M059J (cell line): ENCODE results near the gene COX7A2L. TPM values are rescaled to one million over a fixed set of nuclear protein-coding genes. Genes with fewer than 3 reads are reported as not detected.

ENCODE experiments used
- DNase-seq: peaks from one replicate; pipeline ENCODE4 v3.0.0-alpha.2; 2012; ENCODE audit warnings: low read depth
- total RNA-seq: library from RNA; depleted of rRNA; stranded (reverse); fragments of >200 nt; shearing (Covaris generic); gene quantifications from 2 replicates; pipeline ENCODE4 v1.2.3, GENCODE V29; 2014; rRNA removed

The COX7A2L gene
- total RNA-seq, 1 experiment from 2014 or later: 178 TPM

GRCh38 chr2:42317945-42318344 is 43.1 kb downstream of the COX7A2L start:
- DNase-seq: no peak

DNA sequence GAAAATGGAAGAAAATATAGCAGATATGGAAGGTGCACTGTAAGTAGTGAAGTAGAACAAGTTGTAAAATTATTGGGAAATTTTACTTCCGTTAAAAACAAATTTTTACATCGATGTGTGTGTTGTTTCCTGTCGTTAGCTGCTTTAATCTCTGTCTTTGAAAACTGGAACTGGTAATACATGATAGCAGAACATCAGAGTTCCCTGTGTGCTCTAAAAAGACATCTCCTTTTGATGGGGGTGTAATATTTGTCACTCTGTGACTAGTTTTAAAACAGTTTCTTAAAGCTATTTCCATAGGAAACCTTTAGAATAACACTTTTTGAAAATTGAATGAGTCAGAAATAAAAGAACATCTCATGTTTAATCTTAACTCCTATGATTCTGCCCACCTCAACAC is 43.5 kb downstream of the COX7A2L start:
- DNase-seq: no peak

GRCh38 chr2:42316910-42317309 is 44.1 kb downstream of the COX7A2L start:
- no peak for DNase-seq

GRCh38 chr2:42315844-42316470 is 45.1 kb downstream of the COX7A2L start:
- DNase-seq: no peak

DNA sequence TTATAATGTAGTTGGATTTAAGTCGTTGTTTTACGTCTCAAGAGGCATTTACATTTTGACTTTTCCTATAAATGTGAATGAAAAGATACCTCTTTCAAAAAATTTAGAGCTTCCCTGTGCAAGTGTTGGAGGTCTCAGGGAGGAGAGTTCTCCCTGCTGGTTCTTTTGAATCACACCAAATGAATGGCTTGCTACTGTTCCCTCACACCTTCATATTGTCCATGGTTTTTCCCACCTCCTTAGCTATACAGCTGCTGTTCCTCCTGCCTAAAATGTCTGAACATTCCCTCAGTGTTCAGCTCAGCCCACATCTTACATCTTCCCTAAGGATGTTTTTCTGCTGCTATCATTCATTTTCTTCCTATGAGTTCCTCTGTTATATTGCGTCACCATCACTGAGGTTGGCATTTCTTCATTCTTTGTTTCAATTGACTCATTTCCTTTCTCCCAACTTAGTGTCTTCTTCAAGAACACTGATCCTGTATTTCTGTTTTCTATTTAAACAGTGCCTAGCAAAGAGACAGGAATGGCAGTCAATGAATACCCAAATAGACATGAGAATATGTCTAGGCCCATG is 46.0 kb downstream of the COX7A2L start:
- peak; percentile 78 for DNase-seq

DNA sequence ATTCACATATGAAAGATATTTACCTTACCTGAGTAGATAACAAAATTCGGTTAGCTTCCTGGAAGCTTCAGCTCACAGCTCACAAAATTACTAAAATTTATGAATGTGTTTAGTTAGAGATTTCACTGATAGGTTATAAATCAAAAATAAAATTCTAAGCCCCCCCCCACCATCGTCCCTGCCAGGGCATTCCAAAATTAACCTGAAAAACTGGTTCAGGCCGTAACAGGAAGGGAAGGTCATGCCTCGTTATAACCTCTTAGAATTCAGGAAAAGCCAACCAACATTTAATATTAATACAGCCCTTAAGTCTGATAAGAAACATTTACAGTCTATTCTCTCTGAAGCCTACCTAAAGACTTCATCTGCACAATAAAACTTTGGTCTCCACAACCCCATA is 48.9 kb downstream of the COX7A2L start:
- no peak for DNase-seq

DNA sequence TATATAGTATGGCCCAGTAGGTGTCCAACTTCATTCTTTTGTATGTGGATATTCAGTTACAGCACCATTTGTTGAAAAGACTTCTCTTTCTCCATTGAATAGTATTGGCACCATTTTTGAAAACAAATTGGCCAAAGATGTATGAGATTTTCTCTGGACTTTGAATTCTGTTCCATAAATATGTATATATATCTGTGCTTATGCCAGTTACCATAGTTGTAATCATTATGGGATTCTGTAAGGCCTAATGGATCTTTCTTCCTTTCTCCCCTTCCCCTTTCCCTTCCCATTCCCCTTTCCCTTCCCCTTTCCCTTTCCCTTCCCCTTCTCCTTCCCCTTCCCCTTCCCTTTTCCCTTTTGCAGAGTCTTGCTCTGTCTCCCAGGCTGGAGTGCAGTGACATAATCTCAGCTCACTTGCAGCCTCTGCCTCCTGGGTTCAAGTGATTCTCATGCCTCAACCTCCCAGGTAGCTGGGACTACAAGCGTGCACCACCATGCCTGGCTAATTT is 51.0 kb downstream of the COX7A2L start:
- DNase-seq: no peak

DNA sequence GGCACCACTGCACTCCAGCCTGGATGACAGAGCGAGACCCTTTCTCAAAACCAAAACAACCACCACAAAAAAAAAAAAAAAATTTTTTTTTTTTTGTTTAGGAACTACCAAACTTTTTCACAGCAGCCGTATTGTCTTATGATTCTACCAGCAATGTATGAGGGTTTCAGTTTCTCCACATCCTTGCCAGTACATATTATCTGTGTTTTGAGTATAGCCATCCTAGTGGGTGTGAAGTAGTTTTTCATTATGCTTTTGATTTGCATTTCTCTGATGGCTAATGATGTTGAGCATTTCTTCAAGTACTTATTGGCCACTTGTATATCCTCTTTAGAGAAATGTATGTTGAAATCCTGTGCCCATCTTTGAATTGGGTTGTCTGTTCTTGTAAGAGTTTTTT is 51.7 kb downstream of the COX7A2L start:
- no peak for DNase-seq

- DNase-seq: no peak
These were observed 53.8 kb downstream of the COX7A2L start for GRCh38 chr2:42307180-42307579.

- DNase-seq: no peak
These were observed 56.8 kb downstream of the COX7A2L start for GRCh38 chr2:42304059-42304713.

DNA sequence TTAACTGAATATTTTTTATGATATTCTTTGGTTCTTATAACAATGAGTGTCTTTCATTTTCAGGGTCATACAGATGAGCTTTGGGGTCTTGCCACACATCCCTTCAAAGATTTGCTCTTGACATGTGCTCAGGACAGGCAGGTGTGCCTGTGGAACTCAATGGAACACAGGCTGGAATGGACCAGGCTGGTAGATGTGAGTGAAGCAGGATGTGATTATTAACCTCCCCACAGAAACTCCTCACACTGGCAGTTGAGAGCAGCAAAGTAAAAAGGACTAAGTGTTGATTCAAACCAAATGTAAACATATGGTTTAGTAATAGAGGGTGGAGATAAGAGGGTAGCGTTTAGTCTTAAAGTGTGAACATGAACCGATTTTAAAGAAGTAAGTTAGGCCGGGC is 57.8 kb downstream of the COX7A2L start:
- DNase-seq: no peak

- no peak for DNase-seq
These were observed 60.5 kb downstream of the COX7A2L start for GRCh38 chr2:42300527-42300926.

Other genes with a start within 250 kb of the COX7A2L start
- gene EML4, start 191.9 kb downstream of the COX7A2L start, total RNA-seq: 27.5 and 36.7 TPM in 2 replicates
- 0.02 and 0.52 TPM in 2 replicates for gene KCNG3, start 132.8 kb upstream of the COX7A2L start, total RNA-seq
- 14.6 and 25.0 TPM in 2 replicates for gene MTA3, start 207.4 kb upstream of the COX7A2L start, total RNA-seq